OCI-LY3 (cell line): ENCODE results near the gene SLCO4C1.

Experiments used
- H2AFZ ChIP-seq: fragments of 200-600, 300-600 bp; shearing (Covaris generic); 2 replicates; pipeline ENCODE4 v1.6.0; 2014; ENCODE audit warnings: antibody characterized with exemption, low read depth, low read length
- H3K27ac ChIP-seq: fragments of 200-600, 300-600 bp; sonication (generic); 2 replicates; pipeline ENCODE4 v1.5.1; 2014; ENCODE audit warnings: mild to moderate bottlenecking, low read length, moderate library complexity, mixed read lengths
- H3K27me3 ChIP-seq: fragments of 200-600, 300-600 bp; sonication (generic); 2 replicates; pipeline ENCODE4 v1.6.1; 2014; ENCODE audit warnings: low read depth, low read length, mixed read lengths
- H3K36me3 ChIP-seq: fragments of 200-600, 300-600 bp; sonication (generic); replicated peaks from 2 replicates; pipeline ENCODE3; 2014; ENCODE audit warnings: low read depth, low read length, mixed read lengths
- H3K4me1 ChIP-seq: fragments of 300-600, 200-600 bp; sonication (generic); 2 replicates; pipeline ENCODE4 v1.6.1; 2014; ENCODE audit warnings: low read length, mixed read lengths
- H3K4me2 ChIP-seq: fragments of 200-600, 300-600 bp; sonication (generic); 2 replicates; pipeline ENCODE4 v1.6.1; 2014; ENCODE audit warnings: low read length, mixed read lengths
- H3K4me3 ChIP-seq: fragments of 300-600, 200-600 bp; sonication (generic); 2 replicates; pipeline ENCODE4 v1.5.1; 2014; ENCODE audit warnings: antibody characterized with exemption, mild to moderate bottlenecking, low read length, moderate library complexity
- H3K79me2 ChIP-seq: fragments of 300-600, 200-600 bp; shearing (Covaris generic); 2 replicates; pipeline ENCODE4 v1.6.1; 2014; ENCODE audit warnings: mild to moderate bottlenecking, low read length, mixed read lengths
- H3K9ac ChIP-seq: fragments of 300-600, 200-600 bp; shearing (Covaris generic); 2 replicates; pipeline ENCODE4 v1.6.0; 2014; ENCODE audit warnings: mild to moderate bottlenecking, low read length, moderate library complexity
- H3K9me3 ChIP-seq: fragments of 200-600, 300-600 bp; shearing (Covaris generic); 2 replicates; pipeline ENCODE4 v1.6.1; 2014; ENCODE audit warnings: low read length, mixed read lengths; ENCODE audit not compliant: insufficient read depth
- H4K20me1 ChIP-seq: fragments of 200-600, 300-600 bp; sonication (generic); 2 replicates; pipeline ENCODE4 v1.6.1; 2016; ENCODE audit warnings: low read length, mixed read lengths; ENCODE audit not compliant: insufficient read depth
- CTCF ChIP-seq: fragments of 200-600, 300-600 bp; sonication (generic); IDR thresholded peaks from 2 replicates; pipeline ENCODE4 v1.5.1; 2014; ENCODE audit warnings: antibody characterized with exemption, low read length, low read depth
- EZH2phosphoT487 ChIP-seq: fragments of 200-600 bp; shearing (Covaris generic); IDR thresholded peaks from 2 replicates; pipeline ENCODE4 v1.6.1; 2018; ENCODE audit warnings: antibody characterized with exemption, mixed run types, low read depth

Gene SLCO4C1

DNA sequence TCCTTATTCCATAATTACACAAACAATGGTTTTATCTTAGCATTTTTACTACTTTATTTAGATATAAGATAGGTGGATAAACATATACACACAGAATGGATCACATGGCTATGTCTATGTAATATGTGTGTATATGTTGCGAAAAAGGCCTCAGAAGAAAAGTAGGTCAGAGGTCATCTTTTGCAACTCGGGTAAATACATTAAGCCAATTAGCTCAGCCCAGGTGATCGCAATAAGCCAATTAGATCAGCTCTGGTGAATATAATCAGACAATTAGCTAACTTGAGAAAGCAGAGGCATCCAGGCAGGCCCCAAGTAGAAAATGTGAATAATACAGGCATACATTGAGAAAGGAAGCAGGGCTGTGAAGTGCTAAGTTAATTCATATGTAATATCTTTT, 24.3 kb downstream of the SLCO4C1 start:
- H3K4me1 ChIP-seq: no peaks in the 10 kb centered on the region
- H3K4me2 ChIP-seq: no peak overlapping the region
- TF ChIP-seq EZH2phosphoT487 (no peak), CTCF (no peak)
- H3K4me3 ChIP-seq: no peak overlapping the region
- no peaks in the 10 kb centered on the region for H3K79me2 ChIP-seq
- H4K20me1 ChIP-seq: no peaks in the 10 kb centered on the region
- no peak overlapping the region for H3K9ac ChIP-seq
- no peaks in the 10 kb centered on the region for H3K9me3 ChIP-seq
- no peaks in the 10 kb centered on the region for H3K27me3 ChIP-seq
- H3K36me3 ChIP-seq: no peaks in the 10 kb centered on the region
- H2AFZ ChIP-seq: no peak overlapping the region
- H3K27ac ChIP-seq: no peak overlapping the region

GRCh38 chr5:102270036-102270435, 26.0 kb downstream of the SLCO4C1 start:
- H2AFZ ChIP-seq: no peak overlapping the region
- H3K4me3 ChIP-seq: no peak overlapping the region
- no peaks in the 10 kb centered on the region for H3K36me3 ChIP-seq
- no peak overlapping the region for H3K9ac ChIP-seq
- no peaks in the 10 kb centered on the region for H3K9me3 ChIP-seq
- no peak for TF ChIP-seq CTCF
- TF ChIP-seq EZH2phosphoT487: no peak
- no peaks in the 10 kb centered on the region for H4K20me1 ChIP-seq
- no peaks in the 10 kb centered on the region for H3K79me2 ChIP-seq
- no peaks in the 10 kb centered on the region for H3K27me3 ChIP-seq
- no peak overlapping the region for H3K4me2 ChIP-seq
- no peak overlapping the region for H3K27ac ChIP-seq
- no peaks in the 10 kb centered on the region for H3K4me1 ChIP-seq

- Histone ChIP-seq H3K4me1 (no peaks in the 10 kb centered on the region), H3K27ac (no peak overlapping the region), H3K79me2 (no peaks in the 10 kb centered on the region), H3K9me3 (no peaks in the 10 kb centered on the region), H3K9ac (no peak overlapping the region), H3K36me3 (no peaks in the 10 kb centered on the region), H3K27me3 (no peaks in the 10 kb centered on the region), H3K4me2 (no peak overlapping the region), H4K20me1 (no peaks in the 10 kb centered on the region), H3K4me3 (no peak overlapping the region), H2AFZ (no peak overlapping the region)
- no peak for TF ChIP-seq EZH2phosphoT487
- TF ChIP-seq CTCF: no peak
These were observed 33.4 kb downstream of the SLCO4C1 start for GRCh38 chr5:102262688-102263087.

GRCh38 chr5:102249381-102249780, 46.7 kb downstream of the SLCO4C1 start:
- Histone ChIP-seq H3K27ac (no peak overlapping the region), H4K20me1 (no peaks in the 10 kb centered on the region), H3K27me3 (no peaks in the 10 kb centered on the region), H3K36me3 (no peaks in the 10 kb centered on the region), H3K4me1 (no peaks in the 10 kb centered on the region), H2AFZ (no peak overlapping the region), H3K4me2 (no peak overlapping the region), H3K9me3 (no peaks in the 10 kb centered on the region), H3K4me3 (no peak overlapping the region), H3K79me2 (no peaks in the 10 kb centered on the region), H3K9ac (no peak overlapping the region)
- TF ChIP-seq CTCF: no peak
